NCI-H69 (cell line): ENCODE results near the gene PDGFA.

ENCODE experiments used
- DNase-seq: peaks from one replicate; lab custom pipeline; 2025; lab: John Stamatoyannopoulos, UW

PDGFA gene

DNA sequence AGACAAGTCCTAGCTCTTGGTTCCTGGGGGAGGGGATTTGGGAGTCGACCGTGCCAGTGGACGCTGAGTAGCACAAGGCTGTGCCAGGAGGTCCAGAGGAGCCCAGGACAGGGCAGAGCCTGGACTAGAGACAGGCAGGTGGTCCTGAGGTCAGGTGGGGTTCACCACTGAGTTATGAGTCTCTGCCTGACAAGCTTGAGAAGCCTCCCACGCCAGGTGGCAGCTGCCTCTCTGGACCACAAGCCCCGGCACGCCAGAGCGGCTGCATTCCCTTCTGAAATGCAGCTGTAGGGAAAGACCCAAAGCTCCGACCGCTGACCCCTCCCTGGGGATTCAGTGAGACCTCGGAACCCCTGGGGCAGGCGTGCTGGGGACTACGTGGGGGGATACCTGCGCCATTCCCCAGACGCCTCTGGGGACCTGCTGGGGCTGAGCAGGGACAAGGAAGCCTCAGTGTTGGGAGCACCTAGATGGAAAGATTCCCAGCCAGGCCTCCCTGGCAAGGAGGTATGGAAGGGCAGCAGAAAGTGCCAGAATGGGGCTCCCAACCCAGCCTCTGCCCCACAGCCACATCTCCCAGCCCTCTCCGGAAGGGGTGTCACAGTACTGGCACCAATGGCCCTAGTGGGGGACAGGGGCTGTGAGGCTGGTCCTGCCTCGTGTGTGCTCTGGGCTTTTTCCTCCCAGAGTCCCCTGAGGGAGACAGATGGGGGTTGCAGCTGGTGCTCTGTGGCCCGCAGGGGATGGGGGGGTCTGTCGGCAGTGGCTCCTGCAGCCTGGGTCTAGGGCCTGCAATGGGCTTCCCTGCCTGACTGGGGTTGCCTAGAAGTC is 29.0 kb downstream of the PDGFA start:
- DNase-seq = no peak

DNA sequence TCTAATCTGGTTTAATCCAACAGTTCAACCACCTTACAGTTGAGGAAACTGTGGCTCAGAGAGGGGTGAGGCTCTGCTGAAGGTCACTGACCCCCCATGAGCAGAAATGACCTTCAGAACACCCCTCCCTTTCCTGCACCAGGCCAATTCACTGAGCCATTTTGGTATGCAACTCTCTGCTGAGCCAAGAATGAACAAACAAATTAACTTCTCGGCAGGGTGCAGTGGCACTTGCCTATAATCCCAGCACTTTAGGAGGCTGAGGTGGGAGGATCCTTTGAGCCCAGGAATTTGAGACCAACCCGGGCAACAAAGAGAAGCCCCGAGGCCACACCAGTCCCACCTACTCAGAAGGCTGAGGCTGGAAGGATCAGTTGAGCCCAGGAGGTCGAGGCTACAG is 29.8 kb downstream of the PDGFA start:
- DNase-seq = no peak

DNA sequence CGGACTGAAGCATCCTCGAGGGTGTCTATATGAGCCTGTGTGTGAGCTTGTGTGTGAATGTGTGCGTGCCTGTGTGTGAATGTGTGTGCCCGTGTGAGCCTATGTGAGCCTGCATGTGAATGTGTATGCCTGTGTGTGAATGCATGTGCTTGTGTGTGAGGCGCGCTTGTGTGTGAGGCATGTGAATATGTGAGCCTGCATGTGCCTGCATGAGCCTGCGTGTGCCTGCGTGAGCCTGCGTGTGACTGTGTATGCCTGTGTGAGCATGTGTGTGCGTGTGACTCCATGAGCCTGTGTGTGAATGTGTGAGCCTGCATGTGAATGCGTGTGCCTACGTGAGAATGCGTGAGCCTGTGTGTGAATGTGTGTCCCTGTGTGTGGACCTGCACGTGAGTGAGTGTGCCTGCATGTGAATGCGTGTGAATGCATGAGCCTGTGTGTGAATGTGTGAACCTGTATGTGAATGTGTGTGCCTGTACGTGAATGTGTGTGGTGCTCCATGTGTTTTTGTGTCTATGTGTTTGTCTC is 33.4 kb downstream of the PDGFA start:
- DNase-seq = no peak

DNA sequence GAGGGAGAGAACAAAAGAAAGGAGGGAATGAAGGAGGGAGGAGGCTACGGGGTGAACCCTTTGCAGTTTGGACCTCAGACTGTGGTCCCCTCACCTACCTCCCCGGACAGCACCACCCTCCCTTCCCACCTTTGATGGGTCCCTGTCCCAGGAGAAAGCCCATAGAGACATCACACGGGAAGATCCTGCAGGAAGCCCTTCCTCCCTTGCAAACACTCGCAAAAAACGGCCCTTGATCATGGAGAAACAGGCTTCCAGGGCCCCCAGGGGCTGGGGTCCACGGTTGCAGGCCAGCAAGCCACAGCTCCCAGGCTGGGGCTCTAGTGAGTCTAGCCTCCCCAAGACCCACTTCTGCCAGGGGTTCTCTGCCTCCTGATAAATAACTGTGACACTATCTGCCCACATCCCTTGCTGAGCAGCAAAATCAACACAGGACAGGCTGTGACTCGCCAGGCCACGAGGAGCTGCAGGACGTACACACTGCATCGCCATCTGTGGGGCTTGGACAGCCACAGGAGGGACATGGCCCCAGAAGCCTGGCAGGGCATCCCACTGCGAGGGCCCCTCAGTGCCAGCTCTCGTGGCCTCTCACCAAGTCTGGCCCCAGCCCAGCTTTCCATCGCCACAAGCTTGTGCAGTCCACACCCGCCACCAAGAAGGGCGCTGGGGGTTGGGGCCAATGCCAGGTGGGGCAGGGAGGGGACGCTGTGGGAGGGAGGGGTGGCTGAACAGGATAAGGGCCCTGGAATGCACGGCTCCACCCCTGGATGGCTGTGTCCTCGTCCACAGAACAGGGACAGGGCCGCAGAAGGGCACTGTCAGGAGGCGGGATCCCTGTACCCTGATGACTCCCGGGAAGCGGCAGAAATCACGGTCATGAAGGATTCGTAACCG is 34.2 kb downstream of the PDGFA start:
- DNase-seq = no peak

DNA sequence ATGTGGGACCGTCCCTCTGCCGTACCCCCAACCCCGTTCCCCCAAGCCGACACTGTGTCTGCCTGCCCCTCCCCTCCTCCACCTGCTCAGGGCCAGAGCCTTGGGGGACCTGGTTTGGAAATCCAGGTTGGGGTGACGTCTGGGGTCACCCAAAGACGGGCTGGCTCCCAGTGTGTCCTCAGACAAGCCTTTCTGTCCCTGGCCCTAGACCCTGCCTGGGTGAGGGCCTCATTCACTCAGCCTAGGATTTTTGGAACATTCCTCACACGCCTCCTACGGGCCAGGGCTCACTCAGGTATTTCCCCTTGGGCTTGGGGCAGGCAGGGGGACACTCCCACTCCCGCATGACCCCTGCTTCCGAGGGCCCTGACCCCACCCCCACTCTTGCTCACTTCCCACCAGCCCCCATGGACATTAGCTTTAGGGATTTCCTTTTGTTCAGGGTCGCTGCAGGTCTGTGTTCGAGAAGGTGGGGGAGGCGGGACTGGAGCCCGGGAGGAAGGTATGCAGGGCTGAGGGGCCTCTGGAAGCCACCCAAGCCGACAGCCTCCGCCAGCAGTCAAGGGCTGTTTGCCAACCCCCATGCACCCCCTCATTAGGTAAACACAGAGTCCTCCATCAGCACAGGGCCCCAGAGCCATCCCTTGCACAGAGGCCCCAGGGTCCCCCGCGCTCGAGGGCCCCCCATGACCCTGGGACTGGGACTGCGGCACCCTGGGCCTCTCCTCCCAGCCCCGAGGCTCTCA is 35.1 kb downstream of the PDGFA start:
- DNase-seq = no peak

DNA sequence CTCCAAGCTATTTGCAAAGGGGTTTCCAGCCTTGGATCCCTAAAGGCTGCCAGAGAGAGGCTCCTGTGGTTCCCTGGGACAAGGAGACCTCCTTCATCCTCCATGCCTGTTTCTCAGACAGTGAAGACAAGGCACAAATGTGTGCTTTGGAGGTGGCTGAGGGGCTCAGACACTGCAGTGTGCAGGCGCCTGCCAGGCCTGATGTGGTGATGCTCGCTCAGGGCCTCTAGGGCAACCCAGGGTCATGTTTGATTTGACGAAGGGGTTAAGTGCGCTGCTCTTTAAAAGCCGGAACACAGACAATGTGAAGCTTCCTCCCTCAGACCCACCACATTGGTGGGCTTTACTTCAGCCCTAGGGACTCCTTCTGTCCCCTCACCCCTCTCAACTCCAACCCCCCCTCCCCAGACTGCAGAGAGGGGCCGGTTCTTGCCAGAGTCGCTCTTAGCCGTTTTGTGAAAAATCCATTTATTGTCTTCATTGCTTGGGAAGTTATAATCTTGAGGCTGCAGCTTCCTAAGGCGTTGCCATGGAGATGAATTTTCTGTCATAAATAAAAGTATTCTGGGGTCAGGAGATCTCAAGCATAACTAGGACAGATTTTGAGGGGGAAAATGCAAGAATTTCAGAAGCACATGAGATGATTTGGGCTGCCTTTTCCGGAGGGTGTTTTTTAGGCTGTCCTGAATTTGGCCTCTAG is 35.8 kb downstream of the PDGFA start:
- no peak for DNase-seq

DNA sequence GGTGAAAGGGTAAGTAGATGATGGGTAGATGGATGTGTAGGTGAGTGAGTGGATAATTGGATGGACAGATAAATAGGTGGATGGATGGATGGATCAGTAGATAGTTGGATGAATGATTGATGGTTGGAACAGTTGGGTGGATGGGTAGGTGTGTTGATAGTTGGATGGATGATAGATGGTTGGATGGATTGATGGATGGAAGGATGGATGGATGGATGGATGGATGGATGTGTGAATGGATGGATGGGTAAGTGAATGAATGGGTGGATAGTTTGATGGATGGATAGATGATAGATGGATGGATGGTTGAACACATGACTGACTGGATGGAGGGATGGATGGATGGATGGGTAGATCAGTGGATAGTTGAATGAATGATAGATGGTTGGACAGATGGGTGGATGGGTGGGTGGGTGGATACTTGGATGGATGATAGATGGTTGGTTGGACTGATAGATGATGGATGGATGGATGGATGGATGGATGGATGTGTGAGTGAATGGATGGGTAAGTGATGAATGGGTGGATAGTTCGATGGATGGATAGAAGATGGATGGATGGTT is 37.0 kb downstream of the PDGFA start:
- DNase-seq = no peak

DNA sequence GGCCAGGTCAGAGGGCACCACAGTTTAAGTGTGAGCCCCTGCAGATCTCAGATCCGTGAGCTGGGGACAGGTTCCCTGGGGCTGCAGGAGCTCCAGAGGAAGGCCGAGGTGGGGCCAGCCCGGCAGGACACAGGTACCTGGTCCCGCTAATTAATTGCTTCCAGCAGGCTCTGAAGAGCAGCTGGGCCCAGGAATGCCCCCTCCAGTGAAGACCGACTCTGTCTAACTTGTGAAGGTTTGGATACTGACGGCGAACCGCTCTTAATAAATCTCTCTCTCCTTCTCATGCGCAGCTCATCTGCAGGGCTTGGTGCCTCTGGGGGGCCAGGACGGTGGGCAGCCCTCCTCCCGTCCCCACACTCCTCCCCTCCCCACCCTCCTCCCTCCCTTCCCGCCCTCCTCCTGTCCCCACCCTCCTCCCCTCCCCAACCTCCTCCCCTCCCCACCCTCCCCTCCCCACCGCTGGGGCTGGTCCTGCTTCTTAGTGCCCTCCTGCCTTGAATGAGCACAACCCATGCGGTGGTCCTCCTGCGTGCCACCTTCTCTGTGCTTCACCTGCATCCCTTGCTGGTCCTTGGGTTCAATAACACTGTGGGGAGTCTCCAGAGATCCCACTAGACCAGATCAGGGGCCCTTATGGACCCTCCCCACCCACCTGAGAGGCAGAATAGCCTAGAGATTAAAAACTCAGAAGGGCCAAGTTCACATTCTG is 38.3 kb downstream of the PDGFA start:
- no peak for DNase-seq

DNA sequence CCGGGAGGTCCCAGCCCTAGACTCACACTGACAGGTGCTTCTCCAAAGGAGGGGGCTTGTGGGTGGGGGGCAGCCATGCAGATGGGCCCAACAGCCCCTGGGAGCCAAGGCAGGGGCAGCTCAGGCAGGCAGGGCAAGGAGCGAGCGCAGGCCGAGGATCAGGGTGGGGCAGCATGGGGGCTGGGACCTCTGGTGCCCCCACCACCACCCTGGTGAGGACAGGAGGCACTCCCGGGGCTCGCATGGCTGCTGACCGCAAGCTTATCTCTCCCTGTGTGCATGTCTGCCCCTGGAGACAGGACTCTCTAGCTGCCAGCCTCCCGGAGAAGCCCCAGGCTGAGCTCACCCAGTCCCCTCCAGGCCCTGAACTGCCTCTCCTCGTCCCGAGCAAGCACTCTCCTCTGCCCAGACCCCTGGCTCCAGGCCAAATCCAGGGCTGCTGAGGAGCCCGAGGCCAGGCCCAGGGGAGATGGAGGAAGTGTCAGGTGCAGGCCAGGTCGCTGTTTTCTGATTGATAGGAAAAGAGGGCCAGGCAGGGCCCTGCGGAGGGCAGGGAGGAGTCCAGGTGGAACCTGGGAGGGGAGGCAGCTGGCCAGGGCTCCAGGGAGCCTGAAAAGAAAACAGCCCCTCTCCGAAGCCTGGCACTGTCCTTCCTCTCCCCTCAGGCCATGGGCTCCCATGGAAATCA is 39.0 kb downstream of the PDGFA start:
- no peak for DNase-seq

DNA sequence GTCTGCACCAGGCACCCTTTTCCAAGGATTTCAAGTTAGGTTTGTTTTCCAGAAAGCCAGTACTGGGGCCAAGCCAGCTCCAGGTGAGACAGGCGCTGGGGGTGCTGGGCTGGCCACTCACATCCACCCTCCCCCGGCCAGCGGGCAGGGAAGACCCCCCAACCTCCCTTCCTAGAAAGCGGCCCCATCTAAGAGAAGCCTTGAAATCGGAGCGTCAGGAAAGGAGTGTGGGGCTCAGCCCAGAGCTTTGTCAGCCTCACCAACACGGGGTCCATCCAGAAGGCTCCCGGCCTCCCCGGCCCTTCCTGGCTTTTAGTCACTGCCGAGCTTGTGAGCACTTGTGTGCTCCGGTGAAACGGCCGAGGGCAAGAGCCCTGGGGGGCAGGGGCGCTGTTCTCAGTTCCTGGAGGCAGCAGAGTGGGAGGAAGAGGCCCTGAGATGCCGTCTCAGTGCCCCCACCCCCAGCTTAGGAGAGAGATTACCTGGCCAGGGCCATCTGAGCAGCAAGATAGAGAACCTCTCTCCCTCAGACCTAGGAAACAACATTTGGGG is 39.6 kb downstream of the PDGFA start:
- no peak for DNase-seq

DNA sequence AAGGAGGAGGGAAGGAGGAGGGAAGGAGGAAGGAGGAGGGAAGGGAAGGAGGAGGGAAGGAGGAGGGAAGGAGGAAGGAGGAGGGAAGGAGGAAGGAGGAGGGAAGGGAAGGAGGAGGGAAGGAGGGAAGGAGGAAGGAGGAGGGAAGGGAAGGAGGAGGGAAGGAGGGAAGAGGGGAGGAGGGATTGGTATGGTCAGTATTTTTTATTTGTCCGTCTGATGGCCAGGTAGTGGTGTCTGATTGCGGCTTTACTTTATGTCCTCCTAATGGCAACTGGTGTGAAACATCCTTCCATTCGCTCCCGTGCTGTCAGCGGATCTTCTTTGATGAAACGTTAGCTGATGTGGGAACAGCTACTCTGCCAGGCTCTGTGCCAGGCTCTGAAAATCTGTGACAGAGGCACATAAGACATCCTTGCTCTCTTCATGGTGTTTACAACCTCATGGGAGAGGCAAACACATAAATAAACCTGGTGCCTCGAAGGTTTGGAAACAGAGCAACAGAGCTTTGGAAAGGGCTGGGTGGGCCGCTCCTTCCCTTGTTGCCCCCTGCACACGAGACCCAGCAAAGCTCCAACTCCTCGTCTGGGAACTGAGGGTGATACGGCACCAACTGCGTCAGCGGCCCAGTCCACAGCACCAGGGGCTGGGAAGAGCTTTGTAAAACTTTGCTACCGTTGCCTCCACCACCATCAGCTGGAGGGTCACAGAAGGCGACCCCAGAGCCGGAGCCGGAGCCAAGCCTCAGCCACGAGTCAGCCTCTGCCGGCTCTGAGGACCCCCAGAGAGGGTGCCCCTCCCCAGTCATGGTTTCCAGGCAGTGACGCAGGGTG is 40.3 kb downstream of the PDGFA start:
- DNase-seq = no peak

DNA sequence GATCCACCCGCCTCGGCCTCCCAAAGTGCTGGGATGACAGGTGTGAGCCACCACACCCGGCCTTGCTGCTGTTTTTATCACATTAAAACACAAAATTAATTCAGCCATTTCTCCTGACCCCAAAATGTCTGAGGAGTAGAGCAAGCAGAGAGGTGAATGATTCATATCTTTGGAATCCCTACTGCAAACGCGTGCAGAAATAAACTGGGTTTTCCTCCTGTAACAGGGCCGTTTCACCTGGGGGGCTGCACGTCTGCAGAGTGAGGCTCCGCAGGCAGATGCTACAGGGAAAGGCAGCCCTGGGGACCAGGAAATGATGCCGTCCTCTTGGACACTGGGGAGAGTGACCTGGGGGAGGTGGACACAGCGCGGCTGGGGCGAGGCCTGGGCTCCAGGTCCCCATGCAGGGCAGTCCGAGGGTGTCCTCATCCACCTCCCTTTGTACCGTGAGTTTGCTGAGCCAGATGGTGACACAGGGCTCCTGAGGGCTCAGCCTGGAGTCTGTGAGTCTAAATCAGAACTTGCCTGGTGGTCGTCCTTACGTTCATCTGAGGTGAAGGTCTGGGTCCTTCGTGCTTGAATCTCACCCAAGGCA is 41.9 kb downstream of the PDGFA start:
- DNase-seq = no peak

DNA sequence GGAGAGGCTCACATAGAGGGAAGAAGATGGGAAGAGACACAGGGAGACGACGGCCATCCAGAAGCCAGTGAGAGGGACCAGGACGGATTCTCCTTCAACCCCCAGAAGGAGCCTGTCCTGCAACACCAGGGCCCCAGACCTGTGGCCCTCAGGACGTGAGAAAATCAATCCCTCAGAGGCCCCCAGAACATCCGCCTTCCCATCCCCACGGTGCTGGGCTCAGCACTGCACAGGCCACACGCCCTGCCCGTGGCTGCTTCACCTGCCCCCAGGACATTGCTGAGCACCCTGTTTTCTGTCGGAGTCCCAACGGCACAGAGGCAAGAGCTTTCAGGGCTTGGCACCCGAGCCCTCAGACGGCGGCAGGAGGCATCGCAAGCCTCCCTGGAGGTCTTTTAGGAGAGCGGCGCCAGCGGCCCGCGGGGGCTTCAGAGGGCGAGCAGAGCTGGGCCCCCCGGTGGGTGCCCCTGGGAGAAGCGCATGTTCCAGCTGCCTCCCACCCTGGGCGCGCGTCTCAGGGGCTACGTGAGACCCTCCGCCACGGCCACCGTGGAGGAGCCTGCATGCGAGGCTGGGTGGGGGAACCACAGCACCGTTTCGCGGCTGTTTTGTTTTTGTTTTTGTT is 42.8 kb downstream of the PDGFA start:
- no peak for DNase-seq

DNA sequence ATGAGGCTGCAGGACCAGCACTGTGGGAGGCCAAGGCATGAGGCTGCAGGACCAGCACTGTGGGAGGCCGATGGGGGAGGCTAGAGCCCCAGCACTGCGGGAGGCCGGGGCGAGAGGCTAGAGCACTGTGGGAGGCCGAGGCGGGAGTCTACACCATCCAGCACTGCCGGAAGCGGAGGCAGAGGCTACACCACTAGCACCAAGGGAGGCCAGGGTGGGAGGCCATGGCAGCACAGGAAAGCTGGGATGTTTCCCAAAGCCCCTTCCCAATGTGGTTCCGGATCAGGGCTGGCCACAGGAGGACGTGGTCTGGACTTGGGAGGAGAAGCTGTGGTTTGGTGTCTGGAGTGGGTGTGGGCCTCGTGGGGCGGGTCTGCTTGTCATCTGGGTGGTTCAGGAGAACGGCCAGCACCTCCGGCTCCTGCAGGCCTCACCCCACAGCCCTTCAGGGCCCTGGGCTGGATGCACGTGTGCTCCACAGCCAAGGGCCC is 43.6 kb downstream of the PDGFA start:
- no peak for DNase-seq

DNA sequence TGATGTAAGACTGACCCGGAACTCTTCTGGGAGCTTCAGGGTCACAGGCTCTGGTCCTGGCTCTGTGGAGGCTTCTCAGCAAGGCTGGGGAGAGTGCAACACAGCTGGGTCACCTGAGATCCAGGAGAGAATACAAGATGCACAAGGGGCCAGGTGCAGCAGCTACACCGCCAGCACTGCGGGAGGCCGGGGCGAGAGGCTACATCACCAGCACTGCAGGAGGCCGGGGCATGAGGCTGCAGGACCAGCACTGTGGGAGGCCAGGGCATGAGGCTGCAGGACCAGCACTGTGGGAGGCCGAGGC is 44.3 kb downstream of the PDGFA start:
- no peak for DNase-seq

DNA sequence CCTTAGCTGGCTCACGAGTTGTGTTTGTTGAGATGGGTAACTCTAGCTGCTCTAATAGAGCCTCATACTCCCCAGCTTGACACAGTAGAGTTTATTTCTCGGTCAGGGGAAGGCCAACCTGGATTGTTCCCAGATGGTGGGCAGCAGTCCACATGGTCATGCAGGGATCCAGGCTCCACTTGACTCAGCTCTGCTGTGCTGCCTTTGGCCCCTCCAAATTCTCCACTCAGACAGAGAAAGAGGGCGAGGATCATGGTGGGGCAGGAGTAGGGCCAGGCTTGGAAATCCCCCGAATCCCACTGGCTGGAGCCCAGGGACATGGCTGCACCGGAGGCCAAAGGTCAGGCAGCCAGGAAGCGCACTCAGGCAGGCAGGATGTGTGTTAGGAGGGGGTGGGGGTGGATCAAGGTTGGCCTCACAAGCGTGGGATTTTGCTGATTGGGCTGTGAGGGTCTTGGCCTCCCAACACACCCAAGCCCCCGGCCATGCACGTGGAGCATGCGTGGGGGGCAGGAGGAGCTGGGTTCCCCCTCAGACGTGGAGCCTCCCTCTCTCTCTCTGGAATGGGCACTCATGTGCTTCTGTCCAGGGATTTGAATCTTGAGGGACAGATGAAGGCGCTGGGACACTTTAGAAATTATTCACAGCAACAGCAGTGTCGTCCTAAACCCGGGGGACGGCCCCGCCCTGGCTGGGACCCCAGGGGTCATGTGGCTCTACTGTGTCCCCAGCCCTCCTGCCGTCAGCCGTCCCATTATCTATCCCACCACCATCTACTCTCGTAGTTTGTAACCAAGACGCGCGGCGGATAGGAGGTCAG is 44.8 kb downstream of the PDGFA start:
- DNase-seq = no peak
